ENCODE results near the gene ABCC6.

DNA sequence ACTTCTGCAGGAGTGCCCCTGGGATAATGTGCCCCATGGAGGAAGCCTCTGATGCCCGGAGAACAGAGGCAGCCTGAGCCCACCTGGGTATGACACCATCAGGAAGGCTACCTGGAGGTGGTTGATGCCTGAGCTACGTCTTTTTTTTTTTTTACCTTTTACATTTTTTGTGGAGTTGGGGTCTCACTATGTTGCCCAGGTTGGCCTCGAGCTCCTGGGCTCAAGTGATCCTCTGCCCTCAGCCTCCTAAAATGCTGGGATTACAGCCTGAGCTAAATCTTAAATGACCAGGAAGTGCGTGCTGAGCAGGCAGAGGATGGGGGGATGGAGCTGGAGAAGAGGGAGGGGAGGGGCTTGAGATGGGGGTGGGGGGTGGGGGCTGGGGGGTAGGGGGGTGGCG, 32.7 kb downstream of the ABCC6 start:
- TF ChIP-seq POLR2AphosphoS5 (IDR thresholded peaks at IDR 0.05) (no peak), CTCF (IDR thresholded peaks at IDR 0.05) (no peak)
